Activated CD8-positive, alpha-beta memory T cell treated with anti-CD3 and anti-CD28 coated beads, Interleukin-2, amount 50 U/mL, for 1 hour (primary cell): ENCODE measurements around the gene SLC32A1.

ENCODE experiments used
- DNase-seq: peaks from one replicate; pipeline ENCODE4 v3.0.0-alpha.2; 2020; ENCODE audit errors: extremely low read depth

Gene SLC32A1

DNA sequence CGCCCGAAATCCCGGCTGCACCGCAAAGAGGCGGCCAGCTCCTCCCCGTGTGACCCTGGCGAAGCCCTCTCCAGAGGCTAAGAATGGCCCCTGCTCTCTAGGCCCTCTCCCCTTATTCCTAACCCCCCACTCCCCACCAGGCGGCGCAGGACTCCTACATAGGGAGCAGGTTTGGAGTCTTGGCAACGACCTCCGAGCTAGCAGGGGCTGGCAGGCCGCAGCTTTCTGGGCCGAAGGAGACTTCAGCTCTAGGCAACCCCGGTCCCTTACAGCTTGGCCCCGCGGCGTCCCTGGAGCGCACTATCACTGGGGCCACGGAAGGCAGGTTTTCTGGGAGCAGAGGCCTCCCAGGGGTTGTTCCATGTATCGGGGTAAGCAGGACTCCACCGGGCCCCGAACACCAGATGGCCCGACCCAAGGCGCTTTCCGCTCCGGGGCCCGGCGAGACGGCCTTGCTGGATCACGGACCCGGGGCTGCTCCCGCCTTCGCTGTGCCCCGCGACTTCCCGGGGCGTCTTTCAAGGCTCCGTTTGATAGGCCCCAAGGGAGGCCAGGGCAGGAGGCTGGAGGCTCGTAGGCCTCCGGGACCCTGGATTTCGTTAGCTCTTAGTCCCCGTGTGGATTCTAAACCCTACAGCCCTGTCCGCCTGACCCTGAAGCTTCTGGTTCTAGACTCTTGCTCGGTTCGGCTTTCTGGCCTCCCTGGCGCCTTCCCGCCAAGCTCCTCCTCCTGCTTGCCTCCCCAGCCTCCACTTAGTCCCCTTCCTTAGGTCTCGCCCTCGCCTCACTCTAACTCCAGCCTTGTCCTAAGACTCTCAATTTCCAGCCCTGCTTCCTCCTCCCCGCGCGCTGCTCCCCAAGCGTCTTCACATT, 1.9 kb downstream of the SLC32A1 start:
- DNase-seq = no peak

GRCh38 chr20:38726804-38727606, 2.7 kb downstream of the SLC32A1 start:
- DNase-seq = no peak

DNA sequence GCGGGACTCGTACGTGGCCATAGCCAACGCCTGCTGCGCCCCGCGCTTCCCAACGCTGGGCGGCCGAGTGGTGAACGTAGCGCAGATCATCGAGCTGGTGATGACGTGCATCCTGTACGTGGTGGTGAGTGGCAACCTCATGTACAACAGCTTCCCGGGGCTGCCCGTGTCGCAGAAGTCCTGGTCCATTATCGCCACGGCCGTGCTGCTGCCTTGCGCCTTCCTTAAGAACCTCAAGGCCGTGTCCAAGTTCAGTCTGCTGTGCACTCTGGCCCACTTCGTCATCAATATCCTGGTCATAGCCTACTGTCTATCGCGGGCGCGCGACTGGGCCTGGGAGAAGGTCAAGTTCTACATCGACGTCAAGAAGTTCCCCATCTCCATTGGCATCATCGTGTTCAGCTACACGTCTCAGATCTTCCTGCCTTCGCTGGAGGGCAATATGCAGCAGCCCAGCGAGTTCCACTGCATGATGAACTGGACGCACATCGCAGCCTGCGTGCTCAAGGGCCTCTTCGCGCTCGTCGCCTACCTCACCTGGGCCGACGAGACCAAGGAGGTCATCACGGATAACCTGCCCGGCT, 3.4 kb downstream of the SLC32A1 start:
- DNase-seq = no peak

GRCh38 chr20:38728191-38728781, 4.0 kb downstream of the SLC32A1 start:
- no peak for DNase-seq

GRCh38 chr20:38728911-38729642, 4.8 kb downstream of the SLC32A1 start:
- DNase-seq = no peak

GRCh38 chr20:38729767-38730166, 5.5 kb downstream of the SLC32A1 start:
- DNase-seq = no peak

DNA sequence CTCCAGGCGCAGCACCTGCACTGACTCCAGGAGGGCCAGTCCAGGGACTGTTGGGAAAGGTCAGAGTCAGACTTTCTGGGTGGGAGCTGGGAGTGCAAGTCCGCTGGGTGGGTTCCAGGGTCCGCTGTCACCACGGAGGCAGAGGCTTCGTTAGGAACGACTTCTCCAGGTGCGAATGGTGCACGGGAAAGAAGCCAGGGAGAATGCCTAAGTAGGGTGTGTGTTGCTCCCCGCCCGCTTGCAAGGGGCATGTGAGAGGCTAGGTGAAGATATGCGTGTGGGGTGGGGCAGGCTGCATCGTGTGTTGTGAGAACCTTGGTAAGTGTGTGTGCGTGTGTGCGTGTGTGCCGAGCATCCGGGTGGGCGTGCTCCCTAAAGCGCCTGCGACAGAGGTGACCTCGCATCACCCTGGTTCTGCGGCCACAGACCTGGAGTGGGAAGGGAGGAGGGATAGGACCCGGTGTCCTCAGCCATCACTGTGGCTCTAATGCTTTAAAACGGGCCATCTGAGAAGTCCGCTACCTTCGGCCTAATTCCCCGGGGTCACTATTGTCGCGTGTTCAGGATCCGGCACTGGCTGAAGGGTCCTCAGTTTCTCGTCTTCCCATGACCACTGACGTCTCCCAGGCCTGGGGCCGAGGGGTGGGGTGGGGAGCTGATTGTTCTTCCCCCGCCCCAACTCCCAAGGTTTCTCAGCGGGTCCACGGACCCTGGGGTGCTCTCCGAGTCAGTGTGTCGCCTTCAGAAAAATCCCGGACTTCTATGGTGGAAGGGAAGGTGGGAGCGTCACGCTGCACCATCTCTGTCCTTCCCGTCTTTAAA, 6.1 kb downstream of the SLC32A1 start:
- DNase-seq = no peak

GRCh38 chr20:38730989-38731737, 6.9 kb downstream of the SLC32A1 start:
- no peak for DNase-seq

DNA sequence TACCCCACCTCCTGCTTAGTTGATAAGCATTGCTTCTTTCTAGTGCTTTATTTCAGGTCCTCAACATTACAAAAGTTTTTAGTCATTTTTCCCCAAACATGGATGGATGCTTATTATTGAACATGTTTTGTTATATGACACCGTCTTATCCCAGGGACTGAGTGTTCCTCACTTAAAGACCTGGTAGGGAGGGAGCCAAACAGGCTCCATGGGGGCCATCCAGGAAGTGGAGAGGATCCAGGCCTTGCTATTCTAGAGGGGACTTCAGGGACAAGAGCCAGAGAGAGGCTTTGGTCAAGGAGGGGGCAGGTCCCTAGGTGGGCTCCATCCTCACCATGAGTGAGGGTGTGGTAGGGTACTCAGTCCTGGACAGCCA, 7.4 kb downstream of the SLC32A1 start:
- DNase-seq = no peak

DNA sequence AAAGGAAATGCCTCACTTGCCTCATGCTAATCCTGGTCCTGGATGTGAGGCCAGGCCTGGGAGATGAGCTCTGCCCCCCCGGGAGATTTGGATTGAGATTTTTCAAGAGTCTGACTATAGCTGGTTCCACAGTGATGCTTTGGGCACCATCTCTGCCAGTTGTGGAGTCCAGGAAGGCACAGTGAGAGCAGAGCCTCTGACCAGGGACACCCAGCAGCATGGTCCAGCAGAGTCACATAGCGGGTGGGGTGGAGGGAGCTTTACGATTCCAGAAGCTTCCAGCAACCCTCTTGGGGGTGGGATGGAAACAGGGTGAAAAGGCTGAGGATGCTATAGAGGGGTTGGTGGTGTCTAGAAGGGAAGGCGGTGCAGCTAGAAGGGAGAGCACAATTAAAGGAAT, 8.7 kb downstream of the SLC32A1 start:
- no peak for DNase-seq

GRCh38 chr20:38735172-38735571, 10.9 kb downstream of the SLC32A1 start:
- no peak for DNase-seq

DNA sequence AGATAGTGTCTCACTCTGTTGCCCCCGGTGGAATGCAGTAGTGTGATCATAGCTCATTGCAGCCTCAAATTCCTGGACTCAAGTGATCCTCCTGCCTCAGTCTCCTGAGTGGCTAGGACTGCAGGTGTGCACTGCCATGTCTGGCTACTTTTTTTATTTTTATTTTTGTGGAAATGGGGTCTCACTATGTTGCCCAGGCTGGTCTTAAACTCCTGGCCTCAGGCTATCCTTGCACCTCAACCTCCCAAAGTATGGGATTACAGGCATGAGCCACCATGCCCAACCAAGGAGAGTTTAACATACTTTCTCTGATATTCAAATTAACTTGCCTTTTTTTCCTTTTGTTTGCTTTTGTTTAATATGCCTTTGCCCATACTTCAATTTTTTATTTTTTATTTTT, 13.6 kb downstream of the SLC32A1 start:
- no peak for DNase-seq

GRCh38 chr20:38745757-38746156, 21.5 kb downstream of the SLC32A1 start:
- no peak for DNase-seq

GRCh38 chr20:38747495-38748096, 23.3 kb downstream of the SLC32A1 start:
- no peak for DNase-seq

DNA sequence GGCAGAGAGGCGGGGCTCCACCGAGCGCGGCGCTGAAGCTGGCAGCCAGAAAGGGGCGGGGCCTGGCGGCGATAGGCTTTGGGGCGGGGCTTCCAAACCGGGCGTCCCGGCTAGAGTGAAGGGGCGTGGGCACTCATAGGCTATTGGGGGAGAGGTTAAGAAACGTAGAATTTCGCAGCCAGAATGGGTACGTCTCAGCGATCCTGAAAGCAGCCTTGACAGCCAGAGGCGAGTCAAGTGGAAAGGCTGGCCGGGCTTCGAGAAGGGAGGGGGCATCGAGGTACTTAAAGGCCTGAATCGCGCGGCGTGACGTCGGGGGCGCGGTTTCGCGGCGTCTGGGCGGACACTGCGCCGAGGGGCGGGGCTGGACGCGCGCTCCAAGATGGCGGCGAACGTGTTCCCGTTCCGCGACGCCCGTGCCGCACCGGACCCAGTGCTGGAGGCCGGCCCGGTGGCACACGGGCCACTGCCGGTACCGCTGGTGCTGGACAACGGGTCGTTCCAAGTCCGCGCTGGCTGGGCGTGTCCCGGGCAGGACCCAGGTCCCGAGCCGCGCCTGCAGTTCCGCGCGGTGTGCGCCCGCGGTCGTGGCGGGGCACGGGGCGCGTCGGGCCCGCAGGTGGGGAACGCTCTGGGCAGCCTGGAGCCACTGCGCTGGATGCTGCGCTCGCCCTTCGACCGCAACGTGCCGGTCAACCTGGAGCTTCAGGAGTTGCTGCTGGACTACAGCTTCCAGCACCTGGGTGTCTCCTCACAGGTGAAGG, 24.0 kb downstream of the SLC32A1 start, which contains the start of gene ACTR5:
ACTR5 (plus strand) TSS at position 364 of the 764 bp plus-strand sequence; CDS start at position 383, 19 bp downstream.
- peak; percentile 87 for DNase-seq

DNA sequence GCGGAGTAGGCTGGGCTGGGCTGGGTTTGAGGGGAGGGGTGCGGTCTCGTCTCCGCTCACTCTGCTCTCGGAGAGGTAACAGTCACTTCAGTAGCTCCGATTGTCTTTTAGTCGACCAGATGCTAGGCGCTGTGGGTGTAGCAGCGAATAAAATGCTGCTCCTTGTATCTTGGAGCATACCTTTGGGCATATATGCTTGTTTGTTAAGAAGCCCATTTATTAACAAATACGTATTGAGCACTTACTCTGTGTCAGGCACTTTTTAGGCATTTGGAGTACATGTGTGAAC, 24.5 kb downstream of the SLC32A1 start:
- no peak for DNase-seq

DNA sequence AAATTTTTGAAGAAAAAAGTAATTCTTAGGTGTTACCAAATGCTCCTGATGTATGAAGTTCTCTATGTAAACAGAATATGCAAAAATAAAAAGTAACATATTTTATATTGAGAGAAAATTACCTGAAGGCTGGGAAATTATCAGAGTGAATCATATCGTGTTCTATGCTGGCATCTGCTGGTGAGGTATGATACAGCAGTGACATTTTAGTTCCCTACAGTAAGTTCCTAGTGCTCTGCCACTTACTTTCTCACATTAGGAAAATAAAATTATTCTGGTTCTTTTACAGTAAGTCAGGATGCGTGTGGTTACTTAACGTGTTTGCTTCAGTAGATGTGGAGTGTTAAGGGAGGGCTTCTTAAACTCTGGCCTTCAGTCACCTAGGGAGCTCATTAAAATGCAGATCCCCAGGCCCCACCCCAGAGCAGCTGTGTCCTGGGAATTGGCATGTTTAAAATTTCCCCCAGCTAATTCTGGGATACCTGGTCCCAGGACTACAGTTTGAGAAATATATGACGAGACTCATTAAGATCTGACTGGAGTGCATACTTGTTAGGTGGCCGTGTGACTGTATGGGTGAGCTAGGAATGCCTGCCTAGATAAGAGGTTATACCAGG, 27.2 kb downstream of the SLC32A1 start:
- no peak for DNase-seq

DNA sequence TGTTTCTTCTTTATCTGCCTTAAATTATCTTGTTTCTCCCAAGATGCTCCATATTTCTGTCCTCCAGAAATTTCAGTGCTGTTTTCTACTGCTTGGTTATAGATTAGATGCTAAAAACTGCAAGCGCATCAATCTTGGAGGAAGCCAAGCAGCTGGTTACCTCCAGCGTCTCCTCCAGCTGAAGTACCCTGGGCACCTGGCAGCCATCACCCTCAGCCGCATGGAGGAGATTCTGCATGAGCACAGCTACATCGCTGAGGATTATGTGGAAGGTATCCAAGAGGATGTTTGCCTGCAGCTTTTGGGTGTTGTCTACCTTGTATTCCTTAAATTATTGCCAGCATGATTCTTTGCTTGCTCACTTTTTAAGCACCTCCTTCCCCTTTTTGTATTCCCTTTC, 27.7 kb downstream of the SLC32A1 start:
- no peak for DNase-seq
